GM23248 (cell line): ENCODE results near the gene PHLPP2.
"Not testable (repeated sequence)": the region's sequence is repeated elsewhere in the genome, so short reads cannot be mapped to it uniquely, and the experiment has no call there.

ENCODE experiments used
- EZH2 ChIP-seq: fragments of 200-600 bp; sonication (generic); IDR thresholded peaks from 2 replicates; pipeline ENCODE4 v1.6.1; 2018; ENCODE audit warnings: antibody characterized with exemption, mild to moderate bottlenecking; ENCODE audit not compliant: insufficient read depth, poor library complexity, severe bottlenecking
- EZH2phosphoT487 ChIP-seq: fragments of 200-600 bp; sonication (generic); IDR thresholded peaks from 2 replicates; pipeline ENCODE4 v1.6.1; 2018; ENCODE audit warnings: antibody characterized with exemption, moderate library complexity, mild to moderate bottlenecking, low read depth; ENCODE audit not compliant: insufficient read depth

DNA sequence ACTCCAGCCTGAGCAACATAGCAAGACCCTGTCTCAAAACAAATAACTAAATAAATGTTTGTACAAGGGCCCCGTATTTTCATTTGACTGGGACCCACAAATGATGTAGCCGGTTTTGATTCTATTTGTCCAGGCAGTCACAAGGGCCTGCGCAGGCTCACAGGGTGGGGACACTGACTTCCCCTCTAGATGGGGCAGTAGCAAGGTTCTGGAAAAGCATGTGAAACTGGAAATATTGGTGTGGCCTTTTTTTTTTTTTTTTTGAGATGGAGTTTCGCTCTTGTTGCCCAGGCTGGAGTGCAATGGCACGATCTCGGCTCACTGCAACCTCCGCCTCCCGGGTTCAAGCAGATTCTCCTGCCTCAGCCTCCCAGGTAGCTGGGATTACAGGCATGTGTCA lies 109.5 kb downstream of the PHLPP2 start:
- TF ChIP-seq EZH2phosphoT487, EZH2: not testable (repeated sequence)
